Gastrocnemius medialis (tissue), 4 donors: ENCODE results near the gene CHST7.

Source experiments
- CTCF ChIP-seq, 5 experiments: fragments of 450-650 bp in 3 of 5; fragments of 200-600 bp in 2 of 5; sonication (generic) in 2 of 5; IDR thresholded peaks in 4 of 5; conservative IDR thresholded peaks in 1 of 5; 1 replicate in 4 of 5; 2 replicates in 1 of 5; pipeline ENCODE4 v1.5.1; 2016 to 2019; ENCODE audit warnings: antibody characterized with exemption in 5 of 5, mild to moderate bottlenecking in 3 of 5, moderate library complexity in 3 of 5
- POLR2A ChIP-seq, 2 donors: fragments of 450-650 bp; IDR thresholded peaks; one replicate each; pipeline ENCODE4 v1.6.1; 2017; ENCODE audit warnings: antibody characterized with exemption in 2 of 2, mild to moderate bottlenecking in 2 of 2, moderate library complexity in 2 of 2

- TF ChIP-seq CTCF (IDR thresholded peaks at IDR 0.05 in 4 of 5, conservative IDR thresholded peaks at IDR 0.05 in 1 of 5): no peak
- no peak for TF ChIP-seq POLR2A (IDR thresholded peaks at IDR 0.05)
Observed at GRCh38 chrX:46547857-46548256, 25.7 kb upstream of the CHST7 start.
